T-helper 17 cell (primary cell): ENCODE measurements around the gene PAN2. TPM values are rescaled to one million over a fixed set of nuclear protein-coding genes. Genes with fewer than 3 reads are reported as not detected.

Experiments
- ATAC-seq: fragments of 150-1000 bp; cut with Tn5 transposase; 2 replicates; pipeline ENCODE4 v1.10.0; 2021; ENCODE audit warnings: mild to moderate bottlenecking, moderate library complexity
- DNase-seq, 3 donors: peaks; one replicate each; pipeline versions ENCODE4 v3.0.0 to v3.0.0-alpha.2; 2020 to 2021
- H3K9me3 ChIP-seq: one replicate; pipeline ENCODE4 v1.7.0; 2013; ENCODE audit warnings: low read length, mild to moderate bottlenecking; ENCODE audit not compliant: control insufficient read depth, poor library complexity, severe bottlenecking
- H3K27ac Mint-ChIP-seq: one replicate; pipeline ENCODE4 v1.8.0; 2022; ENCODE audit warnings: mild to moderate bottlenecking, moderate library complexity, mixed read lengths
- H3K27me3 Mint-ChIP-seq: one replicate; pipeline ENCODE4 v1.8.0; 2022; ENCODE audit warnings: mixed read lengths
- H3K36me3 Mint-ChIP-seq: one replicate; pipeline ENCODE4 v1.8.0; 2022; ENCODE audit warnings: low read depth, mixed read lengths
- H3K4me1 Mint-ChIP-seq: one replicate; pipeline ENCODE4 v1.8.0; 2022; ENCODE audit warnings: mild to moderate bottlenecking, mixed read lengths
- H3K4me3 Mint-ChIP-seq: one replicate; pipeline ENCODE4 v1.8.0; 2022; ENCODE audit warnings: mild to moderate bottlenecking, moderate library complexity, mixed read lengths
- total RNA-seq, 4 donors: library from RNA in 2 of 4; stranded (reverse) in 2 of 4; gene quantifications; one replicate each; pipeline ENCODE4 v1.2.3 and lab custom pipeline; 2022 to 2026

The PAN2 gene
- total RNA-seq, 2 donors from 2014 or later: 81.1 to 108 TPM

DNA sequence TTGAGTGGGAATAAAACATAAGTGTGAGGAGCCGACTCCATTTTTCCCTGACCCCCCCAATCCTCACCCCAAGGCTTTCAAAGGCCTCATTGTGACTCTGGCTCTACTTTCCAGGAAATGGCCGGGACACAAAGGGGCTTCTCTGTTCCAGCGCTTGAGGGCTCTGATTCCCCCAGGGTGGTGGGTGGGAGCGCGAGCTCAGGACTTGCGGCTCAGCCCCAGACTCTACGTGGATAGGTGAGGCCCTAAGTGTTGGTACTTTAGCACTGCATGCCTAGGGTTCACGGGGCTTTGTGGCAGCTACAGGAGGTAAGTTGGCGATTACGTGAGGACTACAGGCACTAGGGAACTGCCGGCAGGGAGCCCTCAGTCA, 18.6 kb downstream of the PAN2 start:
- Mint-ChIP-seq H3K4me1 (peaks cover 3% of the 10 kb centered on the region), H3K36me3 (peaks cover 3% of the 10 kb centered on the region), H3K27me3 (no peaks in the 10 kb centered on the region), H3K27ac (peak overlapping the region; percentile 99), H3K4me3 (peak overlapping the region; percentile 97)
- ATAC-seq (peak; percentile 2), DNase-seq (no peak)
- H3K9me3 ChIP-seq: no peaks in the 10 kb centered on the region

DNA sequence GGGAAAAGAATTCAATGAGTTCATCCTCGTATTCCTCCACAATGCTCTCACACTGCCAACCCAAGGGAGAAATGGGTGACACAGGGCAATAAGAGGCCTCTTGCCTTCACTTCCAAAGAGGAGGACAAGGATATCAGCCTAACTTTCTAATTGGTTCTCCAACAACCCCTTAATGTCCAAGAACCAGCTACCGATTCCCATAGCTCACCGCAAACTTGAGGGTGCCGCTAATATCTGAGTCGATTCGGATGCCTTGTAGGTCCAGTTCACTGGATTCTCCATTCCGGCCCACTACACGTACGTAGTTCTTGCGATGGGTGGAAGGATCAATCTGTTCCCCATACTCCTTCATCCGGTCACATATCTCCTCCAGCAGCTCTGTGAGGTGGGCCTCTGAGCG, 22.8 kb downstream of the PAN2 start:
- Mint-ChIP-seq H3K36me3 (peaks cover 3% of the 10 kb centered on the region), H3K4me3 (no peak overlapping the region), H3K4me1 (peaks cover 3% of the 10 kb centered on the region), H3K27ac (no peak overlapping the region), H3K27me3 (no peaks in the 10 kb centered on the region)
- ATAC-seq (no peak), DNase-seq (no peak)
- no peaks in the 10 kb centered on the region for H3K9me3 ChIP-seq

DNA sequence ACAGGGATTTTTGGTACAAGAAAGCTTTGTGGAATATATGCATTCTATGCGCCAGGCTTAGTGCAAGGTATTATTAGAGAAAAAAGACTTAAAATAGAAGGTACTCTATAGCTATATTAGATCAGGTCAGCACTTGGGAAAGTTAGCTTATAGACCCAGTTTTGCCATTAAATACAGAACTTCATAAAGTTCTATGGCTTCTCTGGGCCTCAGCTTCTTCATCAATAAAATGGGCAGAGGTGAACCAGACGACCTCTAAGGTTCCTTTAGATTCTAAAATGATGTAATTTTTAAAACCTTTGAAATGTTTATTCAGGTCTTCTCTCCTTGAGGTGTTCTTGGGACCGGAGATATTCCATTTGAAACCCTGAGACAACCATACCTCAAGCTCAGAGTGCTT, 25.1 kb downstream of the PAN2 start:
- no peak for ATAC-seq

DNA sequence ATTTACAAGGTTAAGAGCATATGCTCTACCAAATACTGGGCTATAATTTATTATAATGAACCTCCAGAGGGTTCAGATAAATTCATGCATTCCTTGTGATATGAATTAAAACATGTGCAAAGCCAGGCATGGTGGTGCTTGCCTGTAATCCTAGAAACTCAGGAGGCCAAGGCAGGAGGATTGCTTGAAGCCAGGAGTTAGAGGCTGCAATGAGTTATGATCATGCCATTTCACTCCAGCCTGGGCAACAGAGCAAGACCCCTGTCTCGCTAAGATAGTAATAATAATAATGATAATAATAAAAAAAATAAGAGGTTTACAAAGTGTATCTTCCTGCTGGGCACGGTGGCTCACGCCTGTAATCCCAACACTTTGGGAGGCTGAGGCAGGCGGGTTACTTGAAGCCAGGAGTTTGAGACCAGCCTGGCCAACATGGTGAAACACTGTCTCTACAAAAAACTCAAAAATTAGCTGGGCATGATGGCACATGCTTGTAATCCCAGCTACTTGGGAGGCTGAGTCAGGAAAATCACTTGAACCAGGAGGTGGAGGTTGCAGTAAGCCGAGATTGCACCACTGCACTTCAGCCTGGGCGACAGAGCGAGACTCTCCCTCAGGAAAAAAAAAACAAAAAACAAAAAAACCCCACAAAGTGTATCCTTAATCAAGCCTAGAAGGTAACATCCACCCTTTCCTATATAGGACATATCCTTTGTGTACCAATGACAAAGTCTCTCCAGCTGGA, 26.4 kb downstream of the PAN2 start:
- no peaks in the 10 kb centered on the region for H3K9me3 ChIP-seq
- no peak for DNase-seq
- Mint-ChIP-seq H3K36me3 (peaks cover 3% of the 10 kb centered on the region), H3K4me3 (no peak overlapping the region), H3K27me3 (no peaks in the 10 kb centered on the region), H3K27ac (no peak overlapping the region), H3K4me1 (peaks cover 4% of the 10 kb centered on the region)
- ATAC-seq: no peak

More for the DNA sequence above, 25.1 kb downstream of the PAN2 start:
- no peak overlapping the region for H3K27ac Mint-ChIP-seq
- H3K27me3 Mint-ChIP-seq: no peaks in the 10 kb centered on the region
- no peak for DNase-seq
- H3K4me3 Mint-ChIP-seq: no peak overlapping the region
- H3K9me3 ChIP-seq: no peaks in the 10 kb centered on the region
- H3K4me1 Mint-ChIP-seq: peaks cover 4% of the 10 kb centered on the region
- peaks cover 3% of the 10 kb centered on the region for H3K36me3 Mint-ChIP-seq

DNA sequence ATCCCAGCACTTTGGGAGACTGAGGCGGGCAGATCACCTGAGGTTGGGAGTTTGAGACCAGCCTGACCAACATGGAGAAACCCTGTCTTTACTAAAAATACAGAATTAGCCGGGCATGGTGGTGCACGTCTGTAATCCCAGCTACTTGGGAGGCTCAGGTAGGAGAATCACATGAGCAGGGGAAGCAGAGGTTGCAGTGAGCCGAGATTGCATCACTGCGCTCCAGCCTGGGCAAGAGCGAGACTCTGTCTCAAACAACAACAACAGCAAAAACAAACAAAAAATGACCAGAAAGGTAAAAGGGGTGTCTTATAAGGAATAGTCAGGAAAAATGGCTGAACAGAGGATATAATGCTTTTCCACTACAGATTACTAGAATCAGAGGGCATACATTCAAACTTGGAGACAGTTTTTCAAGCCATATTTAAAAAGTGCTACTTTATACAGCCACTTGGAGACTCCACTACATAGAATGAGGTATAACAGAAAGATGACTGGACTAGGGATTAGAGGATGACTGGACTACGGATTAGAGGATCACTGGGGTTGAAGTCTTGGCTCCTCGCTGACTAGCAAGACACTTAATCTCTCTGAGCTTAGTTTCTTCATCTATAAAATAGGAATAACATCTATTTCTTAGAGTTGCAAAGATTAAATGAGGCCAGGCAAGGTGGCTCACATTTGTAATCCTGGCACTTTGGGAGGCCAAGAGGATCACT, 28.8 kb downstream of the PAN2 start:
- Mint-ChIP-seq H3K36me3 (peaks cover 3% of the 10 kb centered on the region), H3K27me3 (no peaks in the 10 kb centered on the region), H3K4me1 (peaks cover 21% of the 10 kb centered on the region), H3K27ac (no peak overlapping the region), H3K4me3 (no peak overlapping the region)
- DNase-seq (no peak), ATAC-seq (no peak)
- H3K9me3 ChIP-seq: no peaks in the 10 kb centered on the region

DNA sequence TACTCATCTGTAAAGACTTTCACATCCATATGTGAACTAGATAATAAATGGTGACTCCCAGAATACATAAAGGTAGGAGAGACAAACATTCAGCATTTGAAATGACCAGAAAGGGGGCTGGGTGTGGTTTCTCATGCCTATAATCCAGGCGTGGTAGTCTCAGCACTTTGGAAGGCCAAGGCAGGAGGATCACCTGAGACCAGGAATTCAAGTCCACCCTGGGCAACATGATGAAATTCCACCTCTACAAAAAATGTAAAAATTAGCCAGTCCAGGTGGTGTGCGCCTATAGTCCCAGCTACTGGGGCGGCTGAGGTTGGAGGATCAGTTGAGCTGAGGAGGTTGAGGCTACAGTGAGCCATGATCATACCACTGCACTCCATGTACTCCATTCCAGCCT, 29.5 kb downstream of the PAN2 start:
- no peak for DNase-seq
- H3K4me3 Mint-ChIP-seq: no peak overlapping the region
- no peaks in the 10 kb centered on the region for H3K27me3 Mint-ChIP-seq
- no peak overlapping the region for H3K27ac Mint-ChIP-seq
- H3K9me3 ChIP-seq: no peaks in the 10 kb centered on the region
- no peaks in the 10 kb centered on the region for H3K36me3 Mint-ChIP-seq
- peaks cover 23% of the 10 kb centered on the region for H3K4me1 Mint-ChIP-seq
- ATAC-seq: no peak

DNA sequence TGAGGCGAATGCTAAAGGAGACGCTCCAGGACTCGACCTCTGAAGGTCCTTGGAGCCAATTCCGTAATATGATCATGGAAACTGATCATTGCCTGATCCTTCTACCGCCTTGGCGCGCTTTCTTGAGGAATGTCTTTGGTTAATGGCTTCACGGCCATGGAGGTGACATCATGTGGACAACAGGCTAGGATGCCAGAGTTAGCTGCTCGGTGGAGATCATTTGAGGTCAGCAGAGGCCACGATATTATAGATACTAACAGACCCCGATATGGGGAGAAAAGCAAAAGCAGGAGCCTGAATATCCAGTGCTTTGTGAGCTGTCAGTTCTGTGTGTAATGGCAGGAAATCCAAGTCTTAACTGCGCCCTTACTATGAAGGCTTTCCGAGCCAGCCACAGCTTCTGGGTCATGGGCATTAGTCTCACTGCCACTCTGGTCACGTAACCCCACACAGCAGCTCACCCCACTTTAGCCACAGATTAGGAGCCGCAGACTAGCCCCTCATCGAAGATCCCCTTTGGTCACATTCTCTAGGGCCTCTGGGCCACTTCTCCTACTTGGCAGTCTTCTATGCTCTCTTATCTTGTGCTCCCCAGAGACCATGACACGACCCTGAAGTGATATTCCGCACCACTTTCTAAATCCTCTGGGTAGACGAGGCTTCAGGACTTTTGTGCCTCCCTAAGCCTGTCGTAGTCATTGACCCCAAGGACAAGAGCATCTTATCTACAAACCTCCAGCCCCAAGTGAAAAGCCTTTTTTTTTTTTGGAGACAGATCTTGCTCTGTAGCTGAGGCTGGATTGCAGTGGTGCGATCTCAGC, 32.9 kb downstream of the PAN2 start:
- H3K9me3 ChIP-seq: no peaks in the 10 kb centered on the region
- Mint-ChIP-seq H3K27me3 (no peaks in the 10 kb centered on the region), H3K4me3 (peak overlapping the region; percentile 94), H3K4me1 (peaks cover 43% of the 10 kb centered on the region), H3K27ac (peak overlapping the region; percentile 94), H3K36me3 (no peaks in the 10 kb centered on the region)
- ATAC-seq: no peak
- DNase-seq: peak in 1 of 3 donors; percentile 9

DNA sequence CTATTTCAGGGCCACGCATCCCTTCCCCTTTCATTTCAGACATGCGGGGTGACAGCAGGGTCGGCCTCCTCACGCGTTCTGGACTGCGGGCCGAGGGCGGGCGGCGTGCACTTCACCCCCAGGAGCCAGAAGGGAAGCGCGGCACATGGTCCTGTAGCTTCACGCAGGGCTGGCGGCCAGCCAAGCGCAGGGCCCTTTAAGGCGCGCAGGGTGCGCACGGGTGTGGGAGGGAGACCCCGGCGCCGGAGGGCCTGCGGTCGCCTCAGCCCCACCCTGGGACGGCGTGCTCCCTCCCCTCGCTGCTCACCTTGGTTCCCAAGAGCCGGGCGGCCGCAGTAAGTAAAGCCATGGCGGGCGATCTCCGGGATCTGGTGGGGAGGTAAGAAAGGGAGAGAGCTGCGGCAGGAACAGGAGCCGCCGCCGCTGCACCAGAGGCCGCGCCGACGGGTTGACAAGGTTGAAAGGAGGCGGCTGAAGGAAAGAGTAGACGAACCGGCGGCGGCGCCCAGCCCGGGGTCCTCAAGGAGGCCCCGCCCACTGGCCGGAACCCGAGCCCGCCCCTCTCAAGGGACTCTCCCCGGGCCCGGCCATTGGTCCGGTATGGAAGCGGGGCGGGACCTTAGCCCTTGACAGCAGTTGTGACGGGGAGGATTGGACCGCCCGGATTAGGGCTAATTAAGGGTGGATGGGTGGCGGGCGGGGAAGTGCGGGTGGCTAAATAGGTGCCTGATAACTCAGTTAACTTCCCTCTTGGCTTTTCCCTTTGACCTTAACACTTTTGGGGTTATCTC, 33.8 kb downstream of the PAN2 start, which contains the start of gene CS:
Gene CS, minus strand, starts transcription at position 478 of the 791 bp plus-strand sequence. Its CDS starts 129 bp downstream, at position 349.
- DNase-seq (peak; percentile 98 to 99 (median 98)), ATAC-seq (peak; percentile 95)
- Mint-ChIP-seq H3K4me1 (peaks cover 41% of the 10 kb centered on the region), H3K36me3 (no peaks in the 10 kb centered on the region), H3K4me3 (peak within 1 kb of the TSS; percentile 94), H3K27ac (peak within 1 kb of the TSS; percentile 94), H3K27me3 (no peaks in the 10 kb centered on the region)
- no peaks in the 10 kb centered on the region for H3K9me3 ChIP-seq

DNA sequence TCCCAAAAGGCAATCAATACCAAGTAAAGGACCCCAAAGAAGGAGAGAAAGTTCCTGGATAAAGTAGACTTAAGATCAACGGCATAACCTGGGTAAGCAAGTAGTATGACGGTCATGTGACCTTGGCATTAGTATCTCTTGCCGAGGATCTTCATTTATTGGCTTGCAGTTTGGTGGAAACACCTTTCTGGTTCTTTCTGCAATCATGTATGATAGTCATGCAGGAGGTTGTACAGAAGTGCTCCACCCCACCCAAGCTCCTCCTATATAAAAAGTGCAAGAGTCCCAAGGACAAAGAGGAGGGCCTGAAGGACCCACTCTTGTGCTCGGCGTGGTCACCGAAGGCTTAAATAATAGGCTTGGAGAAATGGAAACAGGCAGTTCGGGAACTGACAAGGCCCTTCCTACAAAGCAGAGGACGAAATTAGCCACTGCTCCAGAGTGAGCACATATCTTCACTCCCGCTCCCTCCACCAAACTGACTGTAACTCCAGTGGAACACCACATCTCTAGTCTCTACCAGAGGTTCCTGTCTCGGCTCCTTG, 34.4 kb downstream of the PAN2 start:
- Mint-ChIP-seq H3K27me3 (no peaks in the 10 kb centered on the region), H3K4me1 (peaks cover 39% of the 10 kb centered on the region), H3K4me3 (peak overlapping the region; percentile 94), H3K27ac (peak overlapping the region; percentile 94), H3K36me3 (no peaks in the 10 kb centered on the region)
- DNase-seq (no peak), ATAC-seq (peak; percentile 4)
- H3K9me3 ChIP-seq: no peaks in the 10 kb centered on the region

DNA sequence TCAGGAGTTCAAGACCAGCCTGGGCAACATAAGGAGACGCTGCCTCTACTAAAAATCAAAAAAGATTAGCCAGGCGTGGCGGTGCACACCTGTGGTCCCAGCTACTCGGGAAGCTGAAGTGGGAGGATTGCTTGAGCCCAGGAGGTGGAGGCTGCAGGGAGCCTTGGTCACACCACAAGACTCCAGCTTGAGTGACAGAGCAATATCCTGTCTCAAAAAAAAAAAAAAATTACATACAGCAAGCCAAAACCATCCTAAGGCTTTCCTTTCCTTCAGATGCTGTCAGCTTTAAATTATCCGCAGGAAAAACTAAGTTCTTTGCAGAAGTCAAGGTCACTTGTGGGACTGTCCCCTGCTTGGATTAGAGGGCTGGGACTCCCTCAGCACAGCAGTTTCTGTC, 35.0 kb downstream of the PAN2 start:
- Mint-ChIP-seq H3K27ac (peak overlapping the region; percentile 94), H3K27me3 (no peaks in the 10 kb centered on the region), H3K4me1 (peaks cover 39% of the 10 kb centered on the region), H3K4me3 (peak overlapping the region; percentile 94), H3K36me3 (no peaks in the 10 kb centered on the region)
- no peaks in the 10 kb centered on the region for H3K9me3 ChIP-seq
- DNase-seq (no peak), ATAC-seq (no peak)

DNA sequence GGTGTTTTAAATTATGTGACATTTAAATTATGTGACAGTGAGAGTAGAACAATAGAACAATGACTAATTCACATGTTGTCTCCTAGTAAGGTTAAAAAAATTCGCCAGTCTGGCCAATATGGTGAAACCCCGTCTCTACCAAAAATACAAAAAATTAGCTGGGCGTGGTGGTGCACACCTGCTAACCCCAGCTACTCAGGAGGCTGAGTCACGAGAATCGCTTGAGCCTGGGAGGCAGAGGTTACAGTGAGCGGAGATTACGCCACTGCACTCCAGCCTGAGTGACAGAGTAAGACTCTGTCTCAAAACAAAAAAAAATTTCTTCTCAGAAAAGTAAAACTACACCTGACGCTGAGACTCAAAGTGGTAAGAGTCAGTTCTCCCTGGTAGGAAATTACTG, 36.4 kb downstream of the PAN2 start:
- ATAC-seq: no peak
- H3K9me3 ChIP-seq: no peaks in the 10 kb centered on the region
- peak overlapping the region; percentile 47 for H3K4me3 Mint-ChIP-seq
- peak overlapping the region; percentile 94 for H3K27ac Mint-ChIP-seq
- no peaks in the 10 kb centered on the region for H3K36me3 Mint-ChIP-seq
- H3K4me1 Mint-ChIP-seq: peaks cover 42% of the 10 kb centered on the region
- no peak for DNase-seq
- no peaks in the 10 kb centered on the region for H3K27me3 Mint-ChIP-seq

DNA sequence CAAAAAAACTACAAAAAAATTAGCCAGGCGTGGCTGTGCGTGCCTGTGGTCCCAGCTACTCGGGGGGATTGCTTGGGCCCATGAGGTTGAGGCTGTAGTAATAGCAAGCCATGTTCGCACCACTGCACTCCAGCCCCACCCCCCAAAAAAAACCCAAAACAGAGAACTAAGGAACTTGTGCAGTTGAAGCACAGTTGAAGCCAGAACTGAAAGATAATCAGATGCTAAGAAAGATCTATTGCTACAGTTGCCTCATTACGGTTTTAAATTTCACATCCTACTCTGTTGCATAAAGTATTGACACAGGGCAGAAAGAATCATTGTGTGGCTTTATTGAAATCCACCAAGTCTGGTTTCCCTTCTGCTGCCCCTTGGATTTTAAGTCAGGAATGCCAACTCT, 37.5 kb downstream of the PAN2 start:
- DNase-seq (no peak), ATAC-seq (no peak)
- Mint-ChIP-seq H3K27me3 (no peaks in the 10 kb centered on the region), H3K4me3 (no peak overlapping the region), H3K27ac (no peak overlapping the region), H3K36me3 (peaks cover under 1% of the 10 kb centered on the region), H3K4me1 (peaks cover 40% of the 10 kb centered on the region)
- H3K9me3 ChIP-seq: no peaks in the 10 kb centered on the region
